Measurements from ENCODE around the gene MLNR. TPM values are rescaled to one million over a fixed set of nuclear protein-coding genes. Genes with fewer than 3 reads are reported as not detected.

MLNR gene
- total RNA-seq, 1 experiment from 2014 or later, result not detected

DNA sequence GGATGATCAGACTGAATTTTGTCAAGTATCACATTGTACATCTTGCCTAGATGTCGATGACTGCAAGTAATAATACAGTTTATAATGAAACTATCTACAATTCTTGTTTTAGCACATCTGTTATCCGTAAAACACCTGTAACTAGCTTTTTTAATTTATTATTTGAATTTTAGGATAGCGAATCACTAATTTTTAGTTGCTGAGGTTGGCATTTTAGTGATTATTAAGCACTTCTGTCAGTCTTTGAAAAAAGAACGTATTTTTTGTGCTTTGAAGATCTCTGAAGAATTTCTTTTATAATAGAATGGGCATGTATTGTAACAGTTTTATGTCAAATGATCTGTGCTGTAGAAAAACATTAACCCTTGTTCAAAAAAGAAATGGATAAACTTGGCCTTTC lies 11.5 kb upstream of the MLNR start:
- DNase-seq (ENCODE audit: low read depth, low spot score) (no peak), ATAC-seq (no peak)
- RAD21 ChIA-PET (ENCODE audit: low non-redundant PET in 1 of 2, low total read pairs in 2 of 2, uncharacterized antibody in 2 of 2, unreplicated experiment in 2 of 2), result no interaction called here
- no peak overlapping the region for H3K4me2 ChIP-seq (ENCODE audit: low read length)
- peaks cover 6 to 9% of the 10 kb centered on the region in 2 experiments; a peak in 1 of 4 replicates for H3K36me3 ChIP-seq (ENCODE audit: control insufficient read depth in 1 of 2, insufficient read depth in 2 of 2, low read length in 2 of 2)
- H3K4me1 ChIP-seq (ENCODE audit: control insufficient read depth in 1 of 2, insufficient read depth in 2 of 2, low read length in 2 of 2), result no peaks in the 10 kb centered on the region
- no peak overlapping the region for H3K9ac ChIP-seq (ENCODE audit: low read length)
- no peaks in the 10 kb centered on the region for H3K9me2 ChIP-seq (ENCODE audit: insufficient read depth)
- H3K9me3 ChIP-seq (ENCODE audit: control insufficient read depth in 1 of 2, insufficient read depth in 1 of 2, low read depth in 1 of 2, low read length in 2 of 2), result no peaks in the 10 kb centered on the region
- no peak overlapping the region for H3K27ac ChIP-seq (ENCODE audit: low read depth, low read length)
- POLR2A ChIA-PET, result no interaction called here
- H3K4me3 ChIP-seq (replicated peaks in 1 of 2; ENCODE audit: low read depth in 1 of 2, low read length in 2 of 2), result no peak overlapping the region
- no peaks in the 10 kb centered on the region for H4K20me1 ChIP-seq (ENCODE audit: insufficient read depth)
- no peak overlapping the region for H2AFZ ChIP-seq (ENCODE audit: low read depth, low read length, poor library complexity, severe bottlenecking)
- no peaks in the 10 kb centered on the region for H3K27me3 ChIP-seq (ENCODE audit: insufficient read depth, low read length)
- intact Hi-C loops (cut with micrococcal nuclease), result no loop called here
- BruUV-seq (replicated peaks), result no TSS peak
- no peak for TF ChIP-seq POLR2A (IDR thresholded peaks at IDR 0.05; ENCODE audit: borderline replicate concordance, extremely low read depth, insufficient read depth, insufficient read length)
- TF ChIP-seq EZH2 (IDR thresholded peaks at IDR 0.05), result no peak
- no peak for TF ChIP-seq CEBPB (IDR thresholded peaks at IDR 0.05; ENCODE audit: low read depth)
- no peak for TF ChIP-seq ELF1 (IDR thresholded peaks at IDR 0.05; ENCODE audit: borderline replicate concordance, low read depth)
- CTCF ChIA-PET, result no interaction called here
- no peaks in the 10 kb centered on the region for H3K79me2 ChIP-seq (ENCODE audit: insufficient read depth, low read length)

DNA sequence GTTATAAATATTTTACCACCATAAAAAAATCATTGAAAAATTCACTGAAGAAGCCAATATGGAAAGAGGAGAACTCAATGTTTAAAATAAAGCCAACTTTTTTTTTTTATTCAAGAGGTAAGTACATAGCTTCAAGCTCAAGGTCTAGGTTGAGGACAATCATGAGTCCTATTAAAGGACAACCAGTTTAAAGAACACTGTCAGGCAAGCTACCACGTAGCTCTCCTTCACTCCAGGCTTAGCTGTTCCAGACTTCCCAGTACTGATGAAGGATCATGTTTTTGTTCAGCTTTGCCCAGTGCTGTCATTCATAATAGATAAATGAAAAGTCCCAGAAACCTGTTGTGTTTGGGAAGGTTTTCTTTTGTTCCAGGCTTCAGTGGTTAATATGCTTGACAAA lies 10.0 kb upstream of the MLNR start:
- POLR2A ChIA-PET, result no interaction called here
- no TSS peak for BruUV-seq (replicated peaks)
- no peaks in the 10 kb centered on the region for H3K9me2 ChIP-seq (ENCODE audit: insufficient read depth)
- no peak for ATAC-seq
- H3K79me2 ChIP-seq (ENCODE audit: insufficient read depth, low read length), result no peaks in the 10 kb centered on the region
- H3K9ac ChIP-seq (ENCODE audit: low read length), result no peak overlapping the region
- no peaks in the 10 kb centered on the region for H3K9me3 ChIP-seq (ENCODE audit: control insufficient read depth in 1 of 2, insufficient read depth in 1 of 2, low read depth in 1 of 2, low read length in 2 of 2)
- CTCF ChIA-PET, result no interaction called here
- H4K20me1 ChIP-seq (ENCODE audit: insufficient read depth), result no peaks in the 10 kb centered on the region
- no peak for DNase-seq (ENCODE audit: low read depth, low spot score)
- intact Hi-C loops (cut with micrococcal nuclease), result no loop called here
- no peak overlapping the region for H3K4me3 ChIP-seq (replicated peaks in 1 of 2; ENCODE audit: low read depth in 1 of 2, low read length in 2 of 2)
- RAD21 ChIA-PET (ENCODE audit: low non-redundant PET in 1 of 2, low total read pairs in 2 of 2, uncharacterized antibody in 2 of 2, unreplicated experiment in 2 of 2), result no interaction called here
- no peaks in the 10 kb centered on the region for H3K27me3 ChIP-seq (ENCODE audit: insufficient read depth, low read length)
- H3K4me2 ChIP-seq (ENCODE audit: low read length), result no peak overlapping the region
- no peak overlapping the region for H2AFZ ChIP-seq (ENCODE audit: low read depth, low read length, poor library complexity, severe bottlenecking)
- TF ChIP-seq POLR2AphosphoS5 (IDR thresholded peaks at IDR 0.05; ENCODE audit: low read depth, low read length) (no peak), ZNF274 (IDR thresholded peaks at IDR 0.05; ENCODE audit: low read depth, low read length) (no peak), EZH2phosphoT487 (IDR thresholded peaks at IDR 0.05; ENCODE audit: borderline replicate concordance) (no peak), JUND (IDR thresholded peaks at IDR 0.05) (no peak), SIN3A (IDR thresholded peaks at IDR 0.05; ENCODE audit: low read depth) (no peak), TCF7L2 (IDR thresholded peaks at IDR 0.05; ENCODE audit: borderline replicate concordance, extremely low read depth, insufficient read depth, insufficient read length) (no peak), ELF1 (IDR thresholded peaks at IDR 0.05; ENCODE audit: borderline replicate concordance, low read depth) (no peak), ZFX (IDR thresholded peaks at IDR 0.05) (no peak), RAD21 (IDR thresholded peaks at IDR 0.05; ENCODE audit: low read depth) (no peak)
- TF ChIP-seq, protein P1, sequence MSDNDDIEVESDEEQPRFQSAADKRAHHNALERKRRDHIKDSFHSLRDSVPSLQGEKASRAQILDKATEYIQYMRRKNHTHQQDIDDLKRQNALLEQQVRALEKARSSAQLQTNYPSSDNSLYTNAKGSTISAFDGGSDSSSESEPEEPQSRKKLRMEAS (IDR thresholded peaks at IDR 0.05), result no peak
- H3K36me3 ChIP-seq (ENCODE audit: control insufficient read depth in 1 of 2, insufficient read depth in 2 of 2, low read length in 2 of 2), result 0 out of 4 replicates have a peak, but pooled peaks cover 6% of the 10 kb centered on the region in 2 experiments
- H3K4me1 ChIP-seq (ENCODE audit: control insufficient read depth in 1 of 2, insufficient read depth in 2 of 2, low read length in 2 of 2), result peaks cover 0 to 6% of the 10 kb centered on the region in 2 experiments; a peak in 2 of 4 replicates
- H3K27ac ChIP-seq (ENCODE audit: low read depth, low read length), result no peak overlapping the region
